BLaER1 (cell line): ENCODE measurements around the gene EMX1.
A peak's percentile ranks its signal among the peaks of the same experiment; 100 is the strongest.
"Not testable (repeated sequence)": the region's sequence is repeated elsewhere in the genome, so short reads cannot be mapped to it uniquely, and the experiment has no call there.

Experiments
- H3K27ac ChIP-seq: shearing (Covaris generic); formaldehyde crosslinking; 2 replicates; pipeline ENCODE4 v1.8.1; 2022
- H3K27me3 ChIP-seq: shearing (Covaris generic); formaldehyde crosslinking; 2 replicates; pipeline ENCODE4 v1.8.1; 2022
- H3K36me3 ChIP-seq: shearing (Covaris generic); formaldehyde crosslinking; 2 replicates; pipeline ENCODE4 v1.8.1; 2022
- H3K4me1 ChIP-seq: shearing (Covaris generic); formaldehyde crosslinking; 2 replicates; pipeline ENCODE4 v1.8.1; 2022
- H3K4me2 ChIP-seq: shearing (Covaris generic); formaldehyde crosslinking; 2 replicates; pipeline ENCODE4 v1.8.1; 2022
- H3K4me3 ChIP-seq: shearing (Covaris generic); formaldehyde crosslinking; 2 replicates; pipeline ENCODE4 v1.8.1; 2022
- H3K9ac ChIP-seq: shearing (Covaris generic); formaldehyde crosslinking; 2 replicates; pipeline ENCODE4 v1.8.1; 2022
- H3K9me3 ChIP-seq: shearing (Covaris generic); formaldehyde crosslinking; 2 replicates; pipeline ENCODE4 v1.8.1; 2022
- H4K20me1 ChIP-seq: shearing (Covaris generic); formaldehyde crosslinking; 2 replicates; pipeline ENCODE4 v1.8.1; 2022
- Cebpa-rat ChIP-seq: shearing (Covaris generic); IDR thresholded peaks from 2 replicates; pipeline ENCODE4 v1.8.1; 2022

Gene EMX1

DNA sequence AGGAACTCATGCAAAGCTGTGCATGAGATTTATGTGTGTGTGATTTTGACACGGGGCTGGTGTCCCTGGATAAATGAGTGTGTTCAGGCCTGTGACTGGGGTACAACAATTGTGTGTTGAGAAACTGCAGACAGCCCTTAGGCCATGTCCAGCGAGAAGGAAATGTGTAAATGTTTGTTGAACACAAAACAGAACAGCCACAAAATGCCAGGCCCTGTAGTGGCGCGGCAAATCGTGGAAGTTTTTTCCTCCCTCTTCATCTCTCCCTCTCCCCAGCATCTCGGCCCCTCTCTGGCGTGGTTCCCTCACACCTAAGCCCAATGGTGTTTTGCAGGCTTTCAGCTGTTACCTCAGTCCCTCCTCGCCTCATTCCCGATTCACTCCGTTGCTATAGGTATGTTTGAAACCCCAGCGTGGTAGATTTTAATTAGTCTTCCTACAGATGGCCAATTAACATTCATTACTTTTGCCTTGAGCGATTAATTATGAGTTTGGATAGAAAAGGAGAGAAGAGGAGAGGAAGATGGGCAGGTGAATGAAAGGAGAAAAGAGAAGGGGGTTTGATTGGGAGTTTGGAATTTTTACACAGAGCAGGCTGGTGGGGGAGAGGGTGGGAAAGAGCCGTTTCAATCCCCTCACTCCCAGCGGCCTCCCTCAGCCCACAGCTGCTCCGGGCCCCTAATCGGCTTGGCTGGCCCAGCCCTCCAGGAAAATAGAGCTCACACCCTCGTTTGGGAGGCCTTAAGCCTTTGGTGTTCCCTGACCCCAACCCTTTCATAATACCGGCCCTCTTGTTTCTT is 19.3 kb upstream of the EMX1 start:
- H3K27ac ChIP-seq: no peak overlapping the region
- no peak for TF ChIP-seq Cebpa-rat
- peaks cover 41% of the 10 kb centered on the region for H3K4me1 ChIP-seq
- no peaks in the 10 kb centered on the region for H3K36me3 ChIP-seq
- H3K4me2 ChIP-seq: no peak overlapping the region
- H3K4me3 ChIP-seq: no peak overlapping the region
- 0 out of 2 replicates have a peak, but pooled peaks cover 12% of the 10 kb centered on the region for H3K27me3 ChIP-seq
- no peak overlapping the region for H3K9ac ChIP-seq
- H4K20me1 ChIP-seq: no peaks in the 10 kb centered on the region
- H3K9me3 ChIP-seq: no peaks in the 10 kb centered on the region

- Histone ChIP-seq H3K4me3 (no peak overlapping the region), H4K20me1 (no peaks in the 10 kb centered on the region), H3K27ac (no peak overlapping the region), H3K4me1 (peaks cover 35% of the 10 kb centered on the region), H3K36me3 (no peaks in the 10 kb centered on the region), H3K27me3 (0 out of 2 replicates have a peak, but pooled peaks cover 12% of the 10 kb centered on the region), H3K4me2 (no peak overlapping the region), H3K9ac (no peak overlapping the region), H3K9me3 (no peaks in the 10 kb centered on the region)
- no peak for TF ChIP-seq Cebpa-rat
Measured at GRCh38 chr2:72898585-72898906, 18.8 kb upstream of the EMX1 start.

- H3K4me1 ChIP-seq: peaks cover 18% of the 10 kb centered on the region
- H3K9me3 ChIP-seq: no peaks in the 10 kb centered on the region
- H3K27me3 ChIP-seq: 0 out of 2 replicates have a peak, but pooled peaks cover 5% of the 10 kb centered on the region
- H4K20me1 ChIP-seq: no peaks in the 10 kb centered on the region
- no peaks in the 10 kb centered on the region for H3K36me3 ChIP-seq
- TF ChIP-seq Cebpa-rat: no peak
- H3K27ac ChIP-seq: no peak overlapping the region
- H3K9ac ChIP-seq: no peak overlapping the region
- H3K4me2 ChIP-seq: peak overlapping the region; percentile 45
- no peak overlapping the region for H3K4me3 ChIP-seq
Measured at GRCh38 chr2:72900191-72900825, 17.0 kb upstream of the EMX1 start.

DNA sequence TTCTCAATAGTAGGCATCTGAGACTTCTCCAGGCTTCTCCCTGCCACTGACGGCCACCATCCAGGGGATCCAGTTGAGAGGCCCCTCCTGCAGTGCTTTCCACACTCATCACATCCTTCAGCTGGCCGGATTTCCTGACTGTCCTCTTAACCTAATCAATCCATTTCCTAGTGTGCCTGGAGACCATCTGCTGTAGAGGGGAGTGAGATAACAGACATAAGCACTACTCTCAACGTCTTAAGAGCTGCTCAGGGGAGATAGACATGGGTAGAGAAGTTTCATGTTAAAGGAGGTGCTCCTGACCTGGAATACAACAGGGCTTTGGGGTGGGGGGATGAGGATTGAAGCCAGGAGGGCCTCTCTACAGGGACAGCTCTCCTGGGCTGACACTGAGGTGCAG is 15.9 kb upstream of the EMX1 start:
- Histone ChIP-seq H3K4me2 (no peak overlapping the region), H4K20me1 (no peaks in the 10 kb centered on the region), H3K4me3 (no peak overlapping the region), H3K4me1 (peaks cover 13% of the 10 kb centered on the region), H3K27ac (no peak overlapping the region), H3K9ac (no peak overlapping the region), H3K36me3 (no peaks in the 10 kb centered on the region), H3K9me3 (peaks cover 5% of the 10 kb centered on the region), H3K27me3 (no peaks in the 10 kb centered on the region)
- no peak for TF ChIP-seq Cebpa-rat

GRCh38 chr2:72907369-72907768 is 9.9 kb upstream of the EMX1 start:
- H4K20me1 ChIP-seq, H3K9me3 ChIP-seq, H3K9ac ChIP-seq, H3K4me2 ChIP-seq, H3K4me1 ChIP-seq, H3K4me3 ChIP-seq, H3K27ac ChIP-seq, H3K36me3 ChIP-seq: not testable (repeated sequence)
- H3K27me3 ChIP-seq: peaks cover 33% of the 10 kb centered on the region

GRCh38 chr2:72908741-72909140 is 8.6 kb upstream of the EMX1 start:
- H3K9me3 ChIP-seq: peaks cover 8% of the 10 kb centered on the region
- no peak overlapping the region for H3K4me2 ChIP-seq

DNA sequence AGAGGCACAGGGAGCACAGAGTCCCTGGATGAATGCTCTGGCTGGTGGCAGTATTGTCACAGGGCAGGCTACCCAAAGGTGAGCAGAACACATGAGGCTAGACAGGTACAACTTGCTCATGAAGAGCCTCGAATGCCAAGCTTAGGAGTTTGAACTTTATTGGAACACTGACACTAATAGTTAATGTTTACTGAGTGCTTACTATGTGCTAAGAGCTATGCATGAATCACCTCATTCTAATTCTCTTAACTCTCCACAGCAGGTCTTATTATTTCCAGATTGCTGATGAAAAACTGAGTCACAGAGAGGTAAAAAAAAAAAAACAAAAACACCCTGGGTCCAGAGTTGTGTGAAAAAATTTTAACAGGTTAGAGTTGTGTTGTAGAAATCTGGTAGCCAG is 6.1 kb upstream of the EMX1 start:
- peaks cover 36% of the 10 kb centered on the region for H4K20me1 ChIP-seq
- peaks cover 4% of the 10 kb centered on the region for H3K9me3 ChIP-seq
- no peak overlapping the region for H3K9ac ChIP-seq
- H3K4me2 ChIP-seq: no peak overlapping the region
- peaks cover 72% of the 10 kb centered on the region for H3K27me3 ChIP-seq
- no peak for TF ChIP-seq Cebpa-rat
- H3K36me3 ChIP-seq: no peaks in the 10 kb centered on the region
- H3K27ac ChIP-seq: no peak overlapping the region
- H3K4me1 ChIP-seq: peaks cover 14% of the 10 kb centered on the region
- H3K4me3 ChIP-seq: no peak overlapping the region

More at GRCh38 chr2:72908741-72909140, 8.6 kb upstream of the EMX1 start:
- no peak overlapping the region for H3K27ac ChIP-seq
- H4K20me1 ChIP-seq: peaks cover 12% of the 10 kb centered on the region
- no peak for TF ChIP-seq Cebpa-rat
- no peaks in the 10 kb centered on the region for H3K4me1 ChIP-seq
- H3K9ac ChIP-seq: no peak overlapping the region
- H3K36me3 ChIP-seq: no peaks in the 10 kb centered on the region
- H3K27me3 ChIP-seq: peaks cover 47% of the 10 kb centered on the region
- H3K4me3 ChIP-seq: no peak overlapping the region

DNA sequence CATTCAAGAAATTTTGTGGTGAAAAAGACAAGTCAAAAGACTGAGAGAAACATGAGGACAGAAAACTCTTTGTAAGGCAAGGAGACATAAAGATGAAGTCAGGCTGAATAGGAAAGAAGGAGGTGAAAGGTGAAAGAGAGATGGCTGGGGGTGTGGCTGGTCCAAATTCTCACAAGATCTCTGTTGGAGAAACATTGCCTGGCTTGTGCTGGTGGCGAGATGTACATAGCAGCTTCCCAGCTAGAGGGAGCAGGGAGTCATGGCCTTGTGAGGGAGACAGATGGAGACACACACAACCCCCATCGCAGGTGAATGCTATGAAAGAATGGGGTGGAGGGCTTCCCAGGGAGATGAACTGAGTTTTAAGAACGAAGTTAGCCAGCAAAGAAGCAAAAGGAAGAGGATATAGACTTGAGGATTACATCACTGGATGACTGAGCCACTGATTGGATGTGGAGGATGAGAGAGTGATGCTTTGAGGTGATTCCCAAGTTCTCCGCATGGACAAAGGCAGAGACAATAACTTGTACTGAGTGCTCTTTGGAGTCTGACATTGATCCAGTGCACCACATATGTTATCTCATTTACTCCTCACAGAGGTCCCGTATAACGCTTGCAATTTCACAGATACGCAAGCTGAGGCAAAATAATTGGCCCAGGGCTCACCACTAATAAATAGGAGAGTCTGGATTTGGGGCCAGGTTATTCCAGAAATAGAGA is 3.7 kb upstream of the EMX1 start:
- Histone ChIP-seq H3K36me3 (no peaks in the 10 kb centered on the region), H3K4me3 (no peak overlapping the region), H3K27ac (no peak overlapping the region), H3K4me2 (no peak overlapping the region), H3K27me3 (peaks cover 96% of the 10 kb centered on the region), H4K20me1 (peaks cover 57% of the 10 kb centered on the region), H3K9ac (no peak overlapping the region), H3K4me1 (peaks cover 36% of the 10 kb centered on the region), H3K9me3 (no peaks in the 10 kb centered on the region)
- no peak for TF ChIP-seq Cebpa-rat

DNA sequence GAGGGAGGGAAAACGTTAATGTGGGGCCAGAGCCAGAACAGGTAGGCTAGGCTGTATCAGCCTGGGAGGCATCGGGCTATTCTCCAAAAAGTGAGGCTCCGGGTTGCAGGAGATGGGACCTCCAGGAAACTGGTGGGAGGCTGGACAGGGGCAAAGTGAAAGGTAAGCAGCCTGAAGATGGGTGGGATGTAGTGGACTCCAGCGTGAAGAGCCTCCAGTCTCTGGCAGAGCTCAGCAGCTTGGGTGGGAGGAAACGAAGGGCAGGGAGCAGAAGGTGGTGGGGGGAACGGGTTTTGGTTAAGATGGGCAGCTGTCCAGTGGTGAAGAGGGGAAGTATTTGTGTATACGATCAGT is 3.1 kb upstream of the EMX1 start:
- H3K27ac ChIP-seq: no peak overlapping the region
- no peak overlapping the region for H3K9ac ChIP-seq
- no peak overlapping the region for H3K4me2 ChIP-seq
- H3K27me3 ChIP-seq: peaks cover 100% of the 10 kb centered on the region
- H4K20me1 ChIP-seq: peaks cover 62% of the 10 kb centered on the region
- no peaks in the 10 kb centered on the region for H3K9me3 ChIP-seq
- H3K36me3 ChIP-seq: no peaks in the 10 kb centered on the region
- H3K4me3 ChIP-seq: no peak overlapping the region
- H3K4me1 ChIP-seq: peaks cover 36% of the 10 kb centered on the region
- no peak for TF ChIP-seq Cebpa-rat
